GM18517 (cell line): ENCODE data around the gene RNF138.
"Not testable (repeated sequence)": the region's sequence is repeated elsewhere in the genome, so short reads cannot be mapped to it uniquely, and the experiment has no call there.

Experiments used
- ATAC-seq: cut with Tn5 transposase; IDR thresholded peaks from one replicate; pipeline ENCODE4 v1.9.1; 2021; ENCODE audit warnings: mild to moderate bottlenecking, moderate library complexity; ENCODE audit not compliant: unreplicated experiment

The RNF138 gene

GRCh38 chr18:32167980-32168730 lies 76.5 kb downstream of the RNF138 start:
- ATAC-seq: no peak

- ATAC-seq: no peak
Measured at GRCh38 chr18:32173654-32174053, 82.0 kb downstream of the RNF138 start.

GRCh38 chr18:32174719-32175118 lies 83.0 kb downstream of the RNF138 start:
- no peak for ATAC-seq

GRCh38 chr18:32175265-32175664 lies 83.6 kb downstream of the RNF138 start:
- ATAC-seq: no peak

GRCh38 chr18:32176745-32177144 lies 85.1 kb downstream of the RNF138 start:
- ATAC-seq: not testable (repeated sequence)

GRCh38 chr18:32177530-32177929 lies 85.9 kb downstream of the RNF138 start:
- no peak for ATAC-seq
